ENCODE data around the gene WSB2.
"Not testable (repeated sequence)": the region's sequence is repeated elsewhere in the genome, so short reads cannot be mapped to it uniquely, and the experiment has no call there.

WSB2 gene

GRCh38 chr12:118013283-118013682 is 47.7 kb downstream of the WSB2 start:
- Histone ChIP-seq H2AFZ (no peak overlapping the region), H3K36me3 (ENCODE audit: control insufficient read depth, insufficient read depth, low read length) (no peaks in the 10 kb centered on the region), H3K4me1 (peaks cover 3% of the 10 kb centered on the region), H3K9me3 (ENCODE audit: control insufficient read depth, low read length) (no peaks in the 10 kb centered on the region), H3K79me2 (no peaks in the 10 kb centered on the region), H3K27me3 (ENCODE audit: control insufficient read depth, insufficient read depth, low read length) (no peaks in the 10 kb centered on the region), H3K4me3 (ENCODE audit: low read depth, low read length) (no peak overlapping the region), H3K27ac (no peak overlapping the region), H3K4me2 (ENCODE audit: low read length) (no peak overlapping the region), H3K9ac (no peak overlapping the region)
- TF ChIP-seq CTCF (IDR thresholded peaks at IDR 0.05) = no peak

GRCh38 chr12:118011961-118012360 is 49.0 kb downstream of the WSB2 start:
- Histone ChIP-seq H3K4me1 (peaks cover under 1% of the 10 kb centered on the region), H3K9ac (no peak overlapping the region), H3K9me3 (ENCODE audit: control insufficient read depth, low read length) (no peaks in the 10 kb centered on the region), H3K36me3 (ENCODE audit: control insufficient read depth, insufficient read depth, low read length) (no peaks in the 10 kb centered on the region), H2AFZ (no peak overlapping the region), H3K79me2 (no peaks in the 10 kb centered on the region), H3K27ac (no peak overlapping the region), H3K27me3 (ENCODE audit: control insufficient read depth, insufficient read depth, low read length) (no peaks in the 10 kb centered on the region), H3K4me2 (ENCODE audit: low read length) (no peak overlapping the region), H3K4me3 (ENCODE audit: low read depth, low read length) (no peak overlapping the region)
- no peak for TF ChIP-seq CTCF (IDR thresholded peaks at IDR 0.05)

DNA sequence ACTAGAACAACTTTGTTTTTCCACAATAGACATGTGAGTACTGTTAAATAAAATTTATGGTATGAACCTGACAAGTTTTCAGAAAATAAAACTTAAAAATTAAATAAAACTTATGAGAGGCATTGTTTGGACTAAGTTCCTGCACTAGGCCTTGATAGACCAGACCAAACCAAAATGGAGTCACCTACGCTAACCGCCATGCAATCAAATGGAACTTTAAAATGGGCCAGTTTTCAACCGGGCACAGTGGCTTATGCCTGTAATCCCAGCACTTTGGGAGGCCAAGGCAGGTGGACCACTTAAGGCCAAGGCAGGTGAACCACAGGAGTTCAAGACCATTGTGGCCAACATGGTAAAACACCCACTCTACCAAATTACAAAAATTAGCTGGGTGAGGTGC is 49.6 kb downstream of the WSB2 start:
- H3K9ac ChIP-seq = no peak overlapping the region
- TF ChIP-seq CTCF (IDR thresholded peaks at IDR 0.05) = no peak
- H3K4me1 ChIP-seq = no peaks in the 10 kb centered on the region
- H3K27ac ChIP-seq = no peak overlapping the region
- H3K4me2 ChIP-seq (ENCODE audit: low read length) = no peak overlapping the region
- H3K9me3 ChIP-seq (ENCODE audit: control insufficient read depth, low read length) = no peaks in the 10 kb centered on the region
- H3K27me3 ChIP-seq (ENCODE audit: control insufficient read depth, insufficient read depth, low read length) = no peaks in the 10 kb centered on the region
- no peaks in the 10 kb centered on the region for H3K36me3 ChIP-seq (ENCODE audit: control insufficient read depth, insufficient read depth, low read length)
- no peak overlapping the region for H2AFZ ChIP-seq
- H3K4me3 ChIP-seq (ENCODE audit: low read depth, low read length) = no peak overlapping the region
- H3K79me2 ChIP-seq = no peaks in the 10 kb centered on the region

DNA sequence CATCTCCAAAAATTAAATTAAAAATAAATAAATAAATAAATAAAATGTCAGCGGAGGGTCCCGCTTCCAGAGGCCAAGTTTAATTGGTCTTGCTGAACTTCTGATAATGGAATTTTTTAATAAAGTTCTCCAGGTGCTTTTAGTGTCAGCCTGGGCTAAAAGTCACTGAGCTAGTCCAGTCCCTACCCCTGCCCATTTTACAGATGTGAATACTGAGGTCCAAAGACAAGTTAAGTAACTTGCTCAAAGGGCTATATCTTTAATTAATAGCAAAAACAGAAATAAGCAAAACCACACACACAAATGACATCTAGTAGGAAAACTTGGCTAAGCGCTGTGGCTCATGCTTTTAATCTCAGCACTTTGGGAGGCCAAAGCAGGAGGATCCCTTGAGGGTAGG is 50.1 kb downstream of the WSB2 start:
- Histone ChIP-seq H3K27me3 (ENCODE audit: control insufficient read depth, insufficient read depth, low read length) (no peaks in the 10 kb centered on the region), H3K79me2 (no peaks in the 10 kb centered on the region), H3K27ac (no peak overlapping the region), H3K4me3 (ENCODE audit: low read depth, low read length) (no peak overlapping the region), H3K4me1 (no peaks in the 10 kb centered on the region), H3K4me2 (ENCODE audit: low read length) (no peak overlapping the region), H2AFZ (no peak overlapping the region), H3K9ac (no peak overlapping the region), H3K9me3 (ENCODE audit: control insufficient read depth, low read length) (no peaks in the 10 kb centered on the region), H3K36me3 (ENCODE audit: control insufficient read depth, insufficient read depth, low read length) (no peaks in the 10 kb centered on the region)
- TF ChIP-seq CTCF (IDR thresholded peaks at IDR 0.05) = no peak

GRCh38 chr12:117999806-118000205 is 61.2 kb downstream of the WSB2 start:
- H3K79me2 ChIP-seq; H2AFZ ChIP-seq; H3K9me3 ChIP-seq (ENCODE audit: control insufficient read depth, low read length); H3K27ac ChIP-seq; H3K36me3 ChIP-seq (ENCODE audit: control insufficient read depth, insufficient read depth, low read length); H3K4me1 ChIP-seq; H3K4me3 ChIP-seq (ENCODE audit: low read depth, low read length); H3K9ac ChIP-seq; H3K27me3 ChIP-seq (ENCODE audit: control insufficient read depth, insufficient read depth, low read length); H3K4me2 ChIP-seq (ENCODE audit: low read length): not testable (repeated sequence)
